NCI-H2171 treated with DMSO at 0.1 percent for 48 hours (cell line): Measurements from ENCODE around the gene RGS8.

Source experiments
- DNase-seq: peaks from one replicate; lab custom pipeline; 2025; lab: John Stamatoyannopoulos, UW

Gene RGS8

DNA sequence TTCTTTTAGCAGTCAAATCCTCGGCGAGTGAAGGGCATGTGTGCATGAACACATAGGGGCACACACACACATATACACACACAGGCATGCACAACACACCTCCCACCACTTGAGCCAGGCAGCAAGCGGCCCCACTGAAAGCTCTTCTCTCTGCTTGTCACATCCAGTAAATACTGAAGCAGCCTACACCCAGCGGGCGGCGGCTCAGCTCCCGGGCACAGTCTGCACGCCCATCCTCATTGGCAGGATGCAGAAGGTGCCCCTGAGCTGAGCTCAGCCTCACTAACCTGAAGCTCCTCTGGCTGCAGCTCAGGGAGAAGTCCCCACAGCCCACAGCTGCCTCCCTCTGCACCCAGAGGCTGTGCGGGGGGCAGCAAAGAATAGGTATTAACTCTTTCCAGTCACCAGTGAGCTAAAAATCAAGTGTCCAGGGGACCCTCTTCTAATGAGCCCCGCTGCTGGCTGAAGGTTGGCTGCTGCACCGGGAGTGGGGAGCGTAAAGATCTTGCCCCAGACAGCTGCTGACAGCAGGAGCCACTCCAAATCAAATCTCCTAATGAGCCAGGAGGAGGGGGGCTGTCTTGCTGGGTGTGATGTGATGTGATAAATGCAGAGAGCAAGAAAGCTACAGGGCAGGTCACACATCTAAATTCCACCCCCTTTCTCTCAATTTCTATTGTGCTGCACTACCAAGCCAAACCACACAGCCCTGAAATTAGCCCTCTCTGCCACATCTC, 12.5 kb downstream of the RGS8 start:
- peak; percentile 80 for DNase-seq

DNA sequence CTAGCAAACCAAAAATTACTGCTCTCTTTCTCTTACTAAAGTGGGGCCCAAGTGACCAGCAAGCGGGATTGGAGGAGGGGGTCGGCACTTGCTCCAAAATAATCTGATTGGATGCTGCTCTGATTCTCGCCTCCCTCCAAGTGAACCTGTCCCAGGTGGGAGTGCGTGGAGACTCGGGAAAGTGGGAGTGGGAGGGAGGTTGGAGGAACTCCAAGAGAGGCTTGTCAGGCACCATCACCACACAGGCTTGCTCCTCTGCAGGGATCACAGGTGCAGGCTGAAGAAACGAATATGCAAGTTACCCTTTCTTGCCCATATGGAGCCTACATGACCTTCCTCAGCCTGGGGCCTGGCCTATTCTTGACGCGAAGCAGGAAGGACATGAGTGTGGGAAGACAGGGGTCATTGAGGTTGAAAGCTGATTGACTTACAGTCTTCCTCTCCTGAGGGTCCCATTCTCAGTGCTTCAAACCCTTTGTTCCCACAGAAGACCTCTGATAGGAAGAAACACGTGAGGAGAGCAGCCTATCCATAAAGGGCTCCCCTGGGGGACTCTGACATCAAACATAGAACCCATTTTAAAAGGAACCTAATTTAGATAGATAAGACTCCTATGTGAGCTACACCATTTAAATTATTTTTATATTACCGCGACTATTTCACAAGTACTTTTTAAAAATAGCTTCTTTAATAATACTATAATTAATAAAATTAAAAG, 14.2 kb downstream of the RGS8 start:
- no peak for DNase-seq

DNA sequence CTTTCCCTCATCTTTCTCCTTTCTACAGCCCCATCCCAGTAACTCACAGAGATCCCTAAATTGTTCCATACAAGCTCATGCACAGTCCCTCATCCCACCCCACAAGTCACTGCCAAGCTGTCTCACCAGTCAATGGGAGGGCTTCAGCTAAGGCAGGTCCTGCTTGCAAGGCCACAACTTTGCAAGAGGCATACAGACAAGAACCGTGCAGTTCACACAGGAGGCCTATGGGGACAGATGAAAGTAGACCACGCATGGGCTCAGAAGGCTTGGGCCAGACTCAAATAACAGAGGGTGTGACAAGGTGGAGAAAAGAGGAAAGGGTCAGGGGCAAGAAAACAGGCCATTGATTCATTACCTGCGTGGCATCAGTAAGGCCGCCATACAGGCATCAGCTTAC, 15.1 kb downstream of the RGS8 start:
- DNase-seq, result no peak

DNA sequence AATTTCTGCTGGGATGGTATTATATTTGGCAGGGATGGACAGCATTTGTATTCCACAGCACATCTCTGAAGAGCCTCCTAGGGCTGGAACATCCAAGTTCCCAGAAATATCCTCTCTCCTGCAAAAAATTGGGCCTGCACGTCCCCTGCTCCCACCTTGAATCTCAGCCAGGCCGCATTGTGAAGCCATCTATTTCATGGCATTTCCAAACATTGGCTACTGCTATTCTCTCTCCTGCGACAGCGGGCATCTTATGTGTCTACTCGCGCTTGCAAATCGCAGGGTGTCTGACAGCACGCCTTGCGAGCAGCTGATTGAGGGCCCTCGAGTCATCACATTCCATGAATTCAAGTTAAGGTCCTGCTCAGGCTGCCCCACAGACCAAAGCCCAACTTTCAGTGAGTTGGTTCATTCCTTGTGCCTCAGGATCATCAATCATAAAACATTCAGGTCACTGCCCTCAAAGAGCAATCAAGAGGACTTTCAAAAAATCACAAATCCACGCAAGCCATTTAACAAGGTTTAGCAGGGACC, 15.8 kb downstream of the RGS8 start:
- DNase-seq, result no peak

DNA sequence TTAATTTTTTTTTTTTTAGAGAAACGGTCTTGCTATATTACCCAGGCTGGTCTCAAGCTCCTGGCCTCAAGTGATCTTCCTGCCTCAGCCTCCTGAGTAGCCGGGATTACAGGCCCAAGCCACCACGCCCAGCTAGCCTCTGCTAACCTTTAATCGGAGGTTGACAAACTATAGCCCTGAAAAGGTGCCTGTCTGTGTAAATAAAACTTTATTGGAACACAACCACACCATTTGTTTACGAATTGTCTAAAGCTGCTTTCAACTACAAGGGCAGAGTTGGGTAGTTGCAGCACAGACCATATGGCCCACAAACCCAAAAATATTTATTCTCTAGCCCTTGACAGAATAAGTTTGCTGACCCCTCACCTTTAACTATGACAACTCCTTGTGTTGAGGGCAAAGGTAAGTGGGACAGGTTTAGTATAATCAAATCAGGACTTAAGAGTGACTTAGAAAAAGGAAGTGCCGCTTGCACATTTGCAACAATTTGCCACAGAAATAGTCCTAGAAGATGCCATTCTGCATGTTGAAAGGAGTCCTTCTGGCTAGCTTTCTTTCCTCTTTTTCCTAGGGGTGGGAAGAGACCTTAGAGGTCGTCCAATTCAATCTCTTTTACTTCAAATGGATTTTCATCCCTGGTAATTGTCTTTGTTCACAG, 16.4 kb downstream of the RGS8 start:
- no peak for DNase-seq

DNA sequence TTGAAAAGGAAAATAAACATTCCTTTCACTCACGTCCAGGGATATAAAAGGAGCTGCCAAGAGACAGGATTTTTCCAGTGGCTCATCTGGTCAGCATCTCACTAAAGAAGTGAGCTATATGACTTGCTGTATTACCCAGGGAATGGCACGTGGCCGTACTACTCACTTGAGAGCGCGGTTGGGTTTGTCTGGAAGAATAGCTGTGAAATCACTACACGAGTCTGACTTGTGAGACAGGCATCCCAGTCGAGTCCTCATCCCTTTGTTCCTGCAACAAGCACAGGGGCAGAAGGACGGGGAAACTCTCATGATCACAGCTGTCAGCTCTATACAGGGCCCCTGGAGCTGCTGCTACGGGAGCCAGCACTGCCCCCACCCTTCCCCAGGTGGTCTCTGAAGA, 17.7 kb downstream of the RGS8 start:
- DNase-seq, result peak; percentile 34

DNA sequence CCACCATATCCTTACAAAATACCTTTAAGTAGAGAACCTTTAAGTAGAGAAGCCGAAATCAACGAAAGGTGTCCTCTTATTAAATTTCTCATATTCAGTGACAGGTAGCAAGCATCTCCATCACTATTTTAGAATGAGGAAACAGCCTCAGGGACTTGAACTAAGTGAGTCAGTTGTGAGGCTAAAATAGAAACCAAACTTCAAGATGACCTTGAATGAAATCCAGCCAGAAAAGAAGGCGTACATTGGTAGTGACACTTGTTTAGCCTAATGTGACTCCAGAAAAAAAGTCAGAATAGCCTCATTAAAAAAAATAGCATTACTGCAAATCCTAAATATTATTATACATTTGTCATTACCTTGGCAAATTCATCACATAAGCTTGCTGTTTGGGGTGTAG, 20.1 kb downstream of the RGS8 start:
- DNase-seq, result no peak

DNA sequence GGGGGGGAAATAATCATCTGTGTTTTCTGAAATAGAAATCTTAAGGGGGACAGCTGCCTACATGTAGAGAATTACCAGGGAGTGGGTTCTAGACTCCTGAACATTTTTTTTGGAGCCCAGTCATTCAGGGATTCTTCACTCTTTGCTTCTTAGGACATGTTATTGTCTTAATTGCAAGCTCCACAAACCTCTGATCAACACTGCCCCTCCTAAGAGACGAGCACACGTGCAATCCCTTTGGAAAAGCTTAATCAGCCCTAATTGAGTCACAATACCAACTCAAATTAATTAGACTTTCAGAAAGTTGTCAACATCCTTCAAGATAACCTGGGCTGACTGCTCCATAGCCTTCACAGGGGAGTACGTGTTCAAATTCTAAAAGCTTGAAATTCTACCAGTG, 21.4 kb downstream of the RGS8 start:
- no peak for DNase-seq

DNA sequence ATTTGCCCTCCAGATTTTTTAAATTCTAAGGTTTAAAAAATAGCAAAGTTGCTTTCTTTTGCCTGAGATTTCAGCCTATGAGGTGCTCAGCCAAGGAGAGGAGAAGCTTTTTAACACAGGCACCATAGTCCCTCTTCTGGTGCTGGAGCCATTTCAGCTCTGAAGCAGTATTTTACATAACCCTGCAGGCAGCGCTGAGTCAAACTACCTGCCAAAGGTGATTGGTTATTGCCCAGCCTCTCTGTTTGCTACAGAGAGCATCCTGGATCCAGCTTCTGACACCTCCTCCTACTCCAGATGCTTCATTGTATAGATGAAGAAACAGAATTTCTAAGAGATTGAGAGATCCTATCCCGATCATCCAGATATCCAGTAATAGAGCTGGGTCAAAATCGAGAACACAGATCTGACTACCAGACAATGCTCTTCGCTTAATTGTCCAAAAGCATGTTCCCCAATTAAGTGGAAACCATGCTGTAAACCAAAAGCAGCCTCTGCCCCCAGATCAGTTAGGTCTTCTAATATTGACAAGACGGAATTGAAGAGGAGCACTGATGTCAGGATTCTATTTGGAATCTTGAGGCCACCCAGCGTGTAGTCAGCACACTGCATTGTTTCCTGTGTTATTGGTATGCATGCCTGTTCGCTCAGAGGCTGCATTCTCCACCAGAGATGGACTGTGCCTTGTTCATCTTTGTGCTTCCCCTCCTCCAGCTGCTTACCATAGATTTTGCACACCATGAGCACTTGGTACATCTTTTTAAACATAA, 22.1 kb downstream of the RGS8 start:
- DNase-seq, result no peak

DNA sequence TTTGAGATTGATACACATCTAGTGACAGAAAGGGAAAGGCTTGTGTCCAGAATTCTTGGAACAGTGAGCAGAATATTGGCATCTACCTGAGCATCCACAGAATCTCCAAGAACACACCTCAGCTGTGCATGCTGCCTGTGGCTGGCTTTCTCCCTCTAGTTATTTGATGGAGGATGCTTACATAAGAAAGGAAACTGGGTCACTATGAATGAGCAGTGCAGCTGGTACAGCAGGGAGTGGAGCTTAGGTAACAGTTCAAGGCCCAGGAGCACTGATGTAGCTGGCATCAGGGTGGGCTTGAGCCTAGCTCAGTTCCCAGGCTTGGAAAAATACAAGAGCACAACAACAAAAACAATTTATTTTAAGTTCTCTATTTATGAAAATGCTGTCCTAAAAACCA, 26.3 kb downstream of the RGS8 start:
- DNase-seq, result no peak

DNA sequence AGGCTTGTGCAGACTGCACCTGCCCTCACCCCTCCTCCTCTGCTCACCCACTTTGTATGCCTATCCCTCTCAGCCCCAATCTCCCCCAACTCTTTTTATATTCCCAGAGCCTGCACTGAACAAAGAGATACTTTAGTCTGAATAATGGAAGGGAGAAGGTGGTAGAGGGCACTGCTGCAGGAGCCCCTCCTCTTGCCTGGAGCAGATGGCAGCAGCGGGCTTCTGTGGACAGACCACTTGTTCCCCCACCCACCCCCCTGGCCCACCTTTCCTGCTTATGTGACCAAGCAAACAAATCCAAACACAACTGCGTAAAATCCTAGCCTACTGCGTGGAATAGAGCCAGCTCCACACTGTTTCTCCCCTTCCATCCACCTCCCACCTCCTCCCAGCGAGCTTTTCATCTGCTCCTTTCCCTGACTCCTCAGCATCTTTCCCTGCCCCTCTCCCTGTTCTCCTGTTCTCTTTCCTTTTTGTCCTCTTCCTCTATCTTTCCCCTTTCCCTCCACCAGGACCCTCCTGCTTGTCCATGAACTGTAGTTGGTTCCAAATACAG, 27.5 kb downstream of the RGS8 start:
- no peak for DNase-seq

DNA sequence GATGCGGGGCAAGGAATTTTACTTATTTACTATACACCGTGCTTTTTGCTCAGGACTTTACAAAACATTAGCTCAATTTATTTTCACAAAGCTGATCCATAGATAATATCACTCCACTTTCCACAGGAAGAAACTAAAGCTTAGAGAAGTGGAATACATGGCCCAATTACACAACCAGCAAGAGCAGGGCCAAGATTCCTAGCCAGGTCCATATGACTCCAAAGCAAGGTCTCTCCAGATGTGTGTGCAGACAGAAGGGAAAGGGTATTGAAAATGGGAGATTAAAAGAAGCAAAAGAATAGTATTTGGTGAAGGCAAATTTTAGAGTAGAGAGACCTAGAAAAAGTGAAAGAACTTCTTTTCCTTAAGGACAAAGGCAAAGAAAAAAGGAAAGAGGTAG, 30.4 kb downstream of the RGS8 start:
- DNase-seq, result no peak

DNA sequence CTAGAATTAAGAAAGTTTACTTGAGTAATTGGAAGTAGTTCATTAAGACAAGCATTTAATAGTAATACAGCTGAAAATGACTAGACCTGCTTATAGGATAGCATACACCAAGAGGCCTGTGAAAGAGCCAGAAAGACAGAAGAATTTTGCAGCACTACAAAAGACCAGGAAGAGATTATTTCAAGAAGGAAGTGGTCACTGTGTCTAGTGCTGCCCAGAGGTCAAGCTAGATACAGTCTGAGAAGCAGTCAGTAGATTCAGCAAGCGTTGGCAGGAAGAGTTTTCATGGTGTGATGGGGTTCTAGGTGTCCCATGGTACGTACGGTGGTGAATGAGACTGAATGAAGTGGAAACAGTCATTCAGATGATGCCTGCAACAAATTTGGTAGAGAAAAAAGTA, 31.5 kb downstream of the RGS8 start:
- DNase-seq, result no peak

DNA sequence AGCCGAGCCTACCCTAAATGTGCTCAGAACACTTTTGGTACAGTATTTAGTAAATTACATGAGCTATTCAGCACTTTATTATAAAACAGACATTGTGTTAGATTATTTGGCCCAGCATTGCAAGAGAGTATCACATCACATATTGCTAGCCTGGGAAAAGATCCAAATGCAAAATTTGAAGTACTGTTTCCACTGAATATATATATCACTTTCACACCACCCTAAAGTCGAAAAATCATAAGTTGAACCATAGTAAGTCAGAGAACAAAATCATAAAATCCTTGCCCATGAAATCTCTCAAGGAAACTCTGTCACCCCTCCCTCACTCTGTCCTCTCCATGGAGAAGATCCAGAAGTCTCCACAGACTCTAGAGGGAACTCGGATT, 33.1 kb downstream of the RGS8 start:
- no peak for DNase-seq

DNA sequence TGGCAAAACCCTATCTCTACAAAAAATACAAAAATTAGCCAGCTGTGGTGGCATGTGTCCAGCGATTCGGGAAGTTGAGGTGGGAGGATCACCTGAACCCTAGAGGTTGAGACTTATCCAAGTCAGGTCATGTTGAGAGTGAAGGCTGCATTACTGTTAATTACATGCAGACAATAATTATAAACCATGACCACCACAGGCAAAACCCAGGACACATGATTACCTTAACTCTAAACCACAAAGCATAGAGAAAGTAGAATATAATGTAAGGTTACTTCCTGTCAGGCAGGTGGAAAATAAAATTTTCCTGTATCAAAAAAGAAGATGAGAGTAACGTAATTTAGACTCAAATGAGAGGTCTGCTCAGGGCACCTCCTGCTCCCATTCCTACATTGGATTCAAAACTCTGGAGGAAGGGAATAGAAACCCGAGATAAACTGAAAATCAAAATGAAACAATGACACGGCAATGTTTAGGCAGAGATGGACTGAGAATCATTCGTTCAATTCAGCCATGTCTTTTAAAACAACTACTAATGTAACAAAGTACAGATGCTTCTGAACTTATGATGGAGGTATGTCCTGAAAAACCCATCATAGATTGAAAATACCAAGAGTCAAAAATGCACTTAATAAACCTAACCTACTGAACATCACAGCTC, 33.6 kb downstream of the RGS8 start:
- no peak for DNase-seq

DNA sequence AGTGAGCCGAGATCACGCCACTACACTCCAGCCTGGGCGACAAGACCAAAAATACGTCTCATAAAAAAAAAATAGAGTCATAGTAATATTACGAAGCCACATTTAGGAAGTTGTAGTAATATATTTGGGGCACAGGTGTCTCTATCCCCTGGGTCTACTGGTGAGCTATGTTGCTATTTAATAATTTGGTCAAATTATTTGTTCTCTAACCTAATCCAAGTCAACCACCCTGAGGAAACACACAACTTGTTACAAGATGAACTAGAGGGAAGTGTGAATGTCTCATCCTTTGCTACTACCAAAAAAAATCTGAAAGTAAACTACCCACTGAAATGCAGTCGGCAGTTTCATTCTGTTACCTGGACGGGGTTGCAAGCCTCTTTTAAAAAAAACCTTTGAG, 35.3 kb downstream of the RGS8 start:
- no peak for DNase-seq

DNA sequence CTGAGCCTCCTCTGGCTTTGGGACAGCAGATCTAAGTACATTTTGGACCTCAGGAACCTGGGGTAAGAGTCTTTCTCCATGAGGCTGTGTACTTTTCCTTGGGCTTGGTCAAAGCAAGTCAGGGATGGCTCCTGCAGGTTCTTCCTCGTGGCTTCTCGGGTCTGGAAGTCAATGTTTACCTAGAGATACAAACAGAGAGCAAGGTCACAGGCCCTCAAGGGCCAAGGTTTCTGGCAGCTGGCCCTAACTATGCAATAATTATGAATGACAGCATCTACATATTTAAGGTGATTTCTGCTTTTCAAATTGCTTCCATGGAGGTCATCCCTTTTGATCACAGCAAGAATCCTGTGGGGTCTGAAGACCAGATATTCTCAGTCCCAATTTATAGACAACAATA, 37.6 kb downstream of the RGS8 start:
- DNase-seq, result no peak

DNA sequence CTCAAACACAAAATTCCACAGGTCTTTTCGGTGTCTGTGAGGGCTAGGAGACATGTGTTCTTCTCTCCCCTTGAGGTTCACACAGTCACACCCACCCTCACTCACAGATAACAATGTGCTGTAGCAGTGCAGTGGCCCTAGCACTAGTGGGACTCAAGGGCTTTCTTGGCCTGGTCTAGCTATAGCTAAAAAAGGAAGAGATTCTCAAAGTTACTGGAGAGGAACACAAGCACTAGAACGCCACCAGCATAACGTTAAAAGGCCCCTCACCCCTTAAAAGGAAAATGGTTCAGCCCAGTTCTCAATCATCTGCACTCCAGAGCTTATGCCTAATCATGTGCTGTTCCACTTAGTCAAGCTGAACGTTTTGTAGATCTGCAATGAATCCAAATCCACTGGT, 39.5 kb downstream of the RGS8 start:
- no peak for DNase-seq

DNA sequence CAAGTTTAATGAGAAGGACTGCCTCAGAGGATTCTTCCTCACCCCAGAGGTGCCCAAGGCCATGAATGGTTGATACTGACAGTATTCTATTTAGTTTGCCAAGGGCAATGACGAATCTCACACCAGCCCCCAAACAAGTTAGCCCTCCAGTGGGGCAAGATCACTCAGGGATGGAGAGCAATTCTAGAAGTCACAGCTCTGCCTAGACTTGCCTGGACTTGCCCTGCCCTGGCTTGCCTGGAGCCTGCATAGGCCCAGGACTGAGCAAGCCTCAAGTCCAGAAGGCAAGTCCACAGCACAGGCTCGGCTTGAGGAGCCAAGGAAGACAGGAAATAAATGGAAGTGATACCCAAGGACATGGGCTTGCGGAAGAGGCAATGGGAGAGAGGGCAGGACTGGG, 40.7 kb downstream of the RGS8 start:
- peak; percentile 33 for DNase-seq

DNA sequence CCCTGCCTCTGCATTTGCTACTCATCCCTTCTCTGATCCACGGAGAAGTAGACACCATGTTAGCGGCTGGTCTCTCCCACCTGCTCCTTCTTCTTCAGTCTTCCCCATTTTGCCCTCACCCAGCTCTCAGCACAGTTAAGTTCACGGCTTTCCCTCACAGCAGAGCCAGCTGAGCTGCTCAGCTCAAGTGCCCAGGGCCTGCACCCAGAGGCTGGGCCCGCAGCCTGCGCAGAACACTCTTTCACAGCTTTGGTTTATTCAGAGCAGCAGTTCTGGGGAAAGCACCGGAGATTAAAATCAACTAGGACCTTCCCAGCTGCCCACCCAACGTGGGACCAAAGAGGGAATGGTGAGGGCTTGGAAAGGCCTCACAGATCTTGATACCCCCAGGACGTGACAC, 41.9 kb downstream of the RGS8 start:
- no peak for DNase-seq

DNA sequence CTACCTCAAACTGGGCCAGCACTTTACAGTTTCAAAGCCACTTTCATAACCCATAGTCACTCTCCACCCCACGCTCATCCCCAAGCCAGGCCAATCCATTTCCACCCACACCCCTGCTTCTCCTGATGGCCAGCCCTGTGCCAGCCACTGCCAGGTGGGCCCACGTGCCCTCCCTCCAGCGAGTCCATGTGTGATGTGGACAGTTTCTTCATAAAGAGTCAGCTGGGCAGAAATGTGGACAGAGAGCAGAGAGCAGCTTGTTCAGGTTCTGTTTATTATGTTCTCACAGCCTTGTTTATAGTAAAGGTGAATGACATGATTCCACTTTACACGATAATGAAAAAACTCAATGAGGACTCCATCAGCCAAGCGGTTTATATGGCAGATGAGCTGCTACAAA, 42.8 kb downstream of the RGS8 start:
- DNase-seq, result no peak

DNA sequence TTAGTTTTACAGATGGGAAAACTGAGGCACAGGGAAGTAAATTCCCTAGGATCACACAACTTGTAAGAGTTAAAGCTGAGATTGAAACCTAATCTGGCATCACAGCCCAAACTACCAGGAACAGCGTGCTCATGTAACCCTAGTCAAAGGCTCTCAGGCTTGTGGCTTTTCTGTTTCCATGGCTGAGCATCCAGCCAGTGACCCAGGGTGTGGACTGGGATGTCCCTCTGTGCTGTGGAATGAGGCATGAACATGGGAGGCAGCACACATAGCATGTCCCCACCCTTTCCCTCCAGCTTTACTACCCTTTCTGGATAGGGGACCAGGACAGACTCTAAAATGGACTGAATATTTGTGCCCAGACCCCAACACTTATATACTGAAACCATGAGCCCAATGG, 45.1 kb downstream of the RGS8 start:
- DNase-seq, result no peak
